ENCODE results near the gene TOP1. TPM values are rescaled to one million over a fixed set of nuclear protein-coding genes. Genes with fewer than 3 reads are reported as not detected.
A peak's percentile ranks its signal among the peaks of the same experiment; 100 is the strongest.
"Not testable (repeated sequence)": the region's sequence is repeated elsewhere in the genome, so short reads cannot be mapped to it uniquely, and the experiment has no call there.

Gene TOP1
- total RNA-seq, result 33.4 TPM

DNA sequence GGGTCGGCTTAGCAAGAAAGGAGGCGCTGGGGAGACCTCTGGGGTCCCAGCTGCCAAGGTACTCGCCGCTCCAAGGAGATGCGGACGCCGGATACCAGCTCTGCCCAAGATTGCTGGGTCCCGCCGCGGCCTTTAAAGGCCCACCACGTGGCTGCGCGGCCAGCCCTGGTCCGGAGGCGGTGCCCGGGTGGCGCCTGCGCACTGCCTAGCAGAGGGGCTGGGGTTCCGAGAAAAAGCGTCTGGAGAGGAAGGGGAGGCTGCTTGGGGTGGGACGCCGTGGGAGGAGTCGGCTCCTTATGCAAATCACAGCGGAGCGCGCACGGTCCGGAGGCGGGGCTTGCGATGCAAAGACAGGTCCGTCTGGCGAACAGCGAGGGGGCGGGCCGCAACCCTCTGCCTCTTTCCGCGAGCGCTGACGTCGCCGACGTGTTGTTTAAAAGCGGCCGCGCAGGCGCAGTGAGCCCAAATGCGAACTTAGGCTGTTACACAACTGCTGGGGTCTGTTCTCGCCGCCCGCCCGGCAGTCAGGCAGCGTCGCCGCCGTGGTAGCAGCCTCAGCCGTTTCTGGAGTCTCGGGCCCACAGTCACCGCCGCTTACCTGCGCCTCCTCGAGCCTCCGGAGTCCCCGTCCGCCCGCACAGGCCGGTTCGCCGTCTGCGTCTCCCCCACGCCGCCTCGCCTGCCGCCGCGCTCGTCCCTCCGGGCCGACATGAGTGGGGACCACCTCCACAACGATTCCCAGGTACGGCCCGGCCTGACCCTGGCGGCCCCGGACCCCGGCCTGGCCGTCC, at the start of gene TOP1:
Gene TOP1, plus strand, starts transcription at position 464 of the 791 bp plus-strand sequence. Its CDS starts 246 bp downstream, at position 710.
- DNase-seq, result peak; percentile 100

DNA sequence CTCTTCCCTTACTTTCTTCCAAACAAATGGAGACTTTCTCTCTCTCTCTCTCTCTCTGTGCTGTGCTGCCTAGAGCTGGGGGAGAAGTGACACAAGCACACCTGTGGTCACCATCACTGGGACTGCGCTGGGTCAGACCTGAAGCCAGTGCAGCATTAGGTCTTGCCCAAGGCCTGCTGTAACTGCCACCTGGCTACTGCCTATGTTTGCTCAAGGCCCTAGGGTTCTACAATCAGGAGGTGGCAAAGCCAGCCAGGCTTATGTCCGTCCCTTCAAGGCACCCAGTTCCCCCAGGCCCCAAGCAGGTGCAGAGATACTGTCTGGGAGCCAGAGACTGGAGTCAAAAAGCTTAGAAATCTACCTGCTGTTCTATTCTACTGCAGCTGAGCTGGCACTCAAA, 49.4 kb upstream of the TOP1 start:
- DNase-seq, result no peak

GRCh38 chr20:40980106-40980827, 48.4 kb upstream of the TOP1 start:
- DNase-seq, result no peak

DNA sequence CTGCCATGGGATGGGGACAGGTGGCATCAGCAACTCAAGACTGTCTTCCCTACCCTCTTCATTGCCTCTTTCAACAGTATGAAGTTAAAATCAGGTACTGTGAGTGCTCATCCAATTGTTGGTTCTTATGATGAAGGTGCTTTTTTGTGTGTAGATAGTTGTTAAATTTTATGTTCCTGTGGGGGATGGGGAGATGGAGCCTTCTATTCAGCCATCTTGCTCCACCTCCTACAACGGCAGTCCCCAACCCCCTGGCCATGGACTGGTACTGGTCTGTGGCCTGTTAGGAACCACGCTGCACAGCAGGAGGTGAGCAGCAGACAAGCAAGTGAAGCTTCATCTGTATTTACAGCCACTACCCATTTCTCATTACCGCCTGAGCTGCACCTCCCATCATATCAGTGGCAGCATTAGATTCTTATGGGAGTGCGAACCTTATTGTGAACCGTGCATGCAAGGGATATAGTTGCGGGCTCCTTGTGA, 47.8 kb upstream of the TOP1 start:
- no peak for DNase-seq

DNA sequence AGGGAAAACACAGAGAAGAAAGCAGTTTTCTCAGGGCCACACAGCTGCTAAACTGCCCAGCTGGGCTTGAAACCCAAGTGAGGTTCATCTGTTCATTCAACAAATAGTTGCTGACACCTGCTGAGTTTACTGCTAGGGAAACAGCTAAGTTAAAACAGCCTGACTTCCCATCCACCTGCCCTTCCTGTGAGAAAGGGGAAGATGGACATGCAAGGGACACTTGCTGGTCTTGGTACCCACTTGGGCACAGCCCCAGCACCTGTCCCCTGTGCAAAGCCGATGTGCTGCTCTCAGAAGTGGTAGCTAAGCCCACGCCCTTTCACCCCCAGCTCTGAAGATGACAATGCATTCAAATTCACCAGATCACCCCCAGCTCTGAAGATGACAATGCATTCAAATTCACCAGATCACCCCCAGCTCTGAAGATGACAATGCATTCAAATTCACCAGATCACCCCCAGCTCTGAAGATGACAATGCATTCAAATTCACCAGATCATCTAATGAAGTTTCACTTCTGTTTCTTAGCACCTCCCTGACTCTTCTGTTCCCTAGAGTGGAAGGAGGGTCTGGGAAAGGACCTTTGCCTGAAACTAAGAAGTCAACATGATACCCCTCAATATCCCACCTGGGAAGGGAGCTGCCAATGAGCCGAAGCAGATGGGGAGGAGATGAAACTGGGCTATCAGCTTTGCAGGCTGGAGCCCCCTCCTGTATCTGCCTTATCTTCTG, 46.0 kb upstream of the TOP1 start:
- no peak for DNase-seq

GRCh38 chr20:40983898-40984297, 44.7 kb upstream of the TOP1 start:
- DNase-seq, result no peak

DNA sequence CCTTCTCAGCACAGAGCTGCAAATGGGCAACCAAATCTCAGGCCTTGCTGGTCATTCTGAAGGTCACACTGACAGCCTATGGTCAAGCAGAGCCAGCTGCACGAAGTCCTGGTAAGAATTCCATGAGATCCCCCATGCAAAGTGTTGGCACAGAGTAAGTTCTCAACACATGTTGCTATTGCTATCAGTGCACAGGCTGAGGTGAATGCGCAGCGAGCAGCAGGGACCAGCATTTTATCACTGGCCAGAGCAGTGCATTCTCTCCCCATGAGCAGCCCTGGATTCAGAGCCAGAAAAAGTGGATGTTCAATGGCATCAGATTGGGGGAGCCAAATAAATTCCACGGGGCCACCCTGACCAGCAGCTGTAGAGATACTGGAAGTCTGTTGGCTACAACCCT, 44.1 kb upstream of the TOP1 start:
- DNase-seq, result no peak

DNA sequence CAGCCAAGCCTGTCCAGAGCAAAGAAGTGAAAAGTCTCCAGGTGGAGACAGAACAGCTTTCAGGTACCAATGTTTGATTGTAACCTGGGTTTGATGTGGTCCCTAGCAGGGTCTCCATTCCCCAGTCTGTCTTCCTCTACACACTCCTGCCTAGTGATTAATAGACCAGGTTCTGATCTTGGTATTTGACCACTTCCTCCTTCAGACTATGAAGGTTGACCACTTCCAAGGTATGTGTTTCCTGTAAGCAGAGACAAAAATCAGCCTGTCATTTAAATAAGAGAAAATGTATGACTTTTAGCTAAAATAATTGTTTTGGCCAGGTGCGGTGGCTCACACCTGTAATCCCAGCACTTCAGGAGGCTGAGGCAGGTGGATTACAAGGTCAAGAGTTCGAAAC, 41.8 kb upstream of the TOP1 start:
- no peak for DNase-seq

DNA sequence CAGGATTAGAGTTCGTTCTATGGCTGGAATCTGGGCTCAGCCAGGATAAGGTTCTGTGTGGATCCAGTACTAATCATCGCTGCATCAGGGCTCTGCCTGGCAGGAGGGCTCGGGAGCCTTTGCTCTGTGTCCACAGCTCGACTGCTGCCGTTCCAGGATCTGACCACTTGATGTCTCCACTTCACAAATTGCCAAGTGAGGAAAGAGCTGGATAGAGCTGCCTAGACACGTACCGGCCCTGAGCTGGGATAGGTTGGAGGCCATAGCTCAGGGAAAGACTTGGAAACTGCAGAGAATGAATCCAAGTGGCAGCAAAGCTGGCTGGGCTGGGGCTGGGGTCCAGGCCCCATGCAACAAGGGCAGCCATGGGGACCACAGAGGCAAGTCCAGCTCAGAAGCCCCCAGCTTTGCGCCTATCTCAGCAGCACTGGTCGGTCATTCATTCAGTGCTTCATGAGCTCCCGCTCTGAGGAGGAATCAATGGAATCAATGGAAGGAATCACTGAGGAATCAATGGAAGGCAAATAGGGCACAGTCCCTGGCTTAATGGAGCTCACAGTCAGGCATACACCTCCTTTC, 38.0 kb upstream of the TOP1 start:
- peak; percentile 71 for DNase-seq

DNA sequence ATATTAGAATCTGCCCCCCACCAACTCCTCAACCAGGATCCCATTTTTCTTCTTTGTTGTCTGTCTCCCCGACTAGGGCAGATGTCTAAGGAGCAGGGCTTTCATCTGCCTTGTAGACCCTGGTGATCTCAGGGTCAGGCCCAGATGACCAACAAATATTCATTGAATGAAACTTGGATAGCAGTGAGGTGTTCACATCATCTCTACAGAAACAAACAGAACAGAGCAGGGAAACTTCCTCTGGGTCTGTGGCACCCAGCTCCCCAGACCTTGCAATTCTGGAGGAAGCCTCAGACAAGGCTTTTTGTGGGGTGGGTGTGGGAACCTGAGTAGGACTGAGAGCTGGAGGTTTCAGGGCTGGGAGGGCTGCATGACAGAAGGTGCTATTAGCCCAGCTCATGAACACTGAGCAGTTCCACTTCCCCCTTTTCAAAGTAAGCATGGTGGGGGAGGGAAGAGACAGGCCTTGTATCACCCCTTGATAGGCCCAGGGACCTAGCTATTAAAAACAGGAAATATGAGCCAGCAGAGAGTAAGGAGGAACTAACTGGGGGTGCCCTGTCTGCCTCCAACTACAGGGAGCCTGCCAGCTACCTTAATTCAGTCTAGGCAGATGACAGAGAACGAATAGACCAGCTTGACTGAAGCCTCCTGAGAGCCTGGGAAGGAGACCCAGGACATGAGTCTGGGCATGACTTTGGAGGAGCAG, 37.3 kb upstream of the TOP1 start:
- no peak for DNase-seq

DNA sequence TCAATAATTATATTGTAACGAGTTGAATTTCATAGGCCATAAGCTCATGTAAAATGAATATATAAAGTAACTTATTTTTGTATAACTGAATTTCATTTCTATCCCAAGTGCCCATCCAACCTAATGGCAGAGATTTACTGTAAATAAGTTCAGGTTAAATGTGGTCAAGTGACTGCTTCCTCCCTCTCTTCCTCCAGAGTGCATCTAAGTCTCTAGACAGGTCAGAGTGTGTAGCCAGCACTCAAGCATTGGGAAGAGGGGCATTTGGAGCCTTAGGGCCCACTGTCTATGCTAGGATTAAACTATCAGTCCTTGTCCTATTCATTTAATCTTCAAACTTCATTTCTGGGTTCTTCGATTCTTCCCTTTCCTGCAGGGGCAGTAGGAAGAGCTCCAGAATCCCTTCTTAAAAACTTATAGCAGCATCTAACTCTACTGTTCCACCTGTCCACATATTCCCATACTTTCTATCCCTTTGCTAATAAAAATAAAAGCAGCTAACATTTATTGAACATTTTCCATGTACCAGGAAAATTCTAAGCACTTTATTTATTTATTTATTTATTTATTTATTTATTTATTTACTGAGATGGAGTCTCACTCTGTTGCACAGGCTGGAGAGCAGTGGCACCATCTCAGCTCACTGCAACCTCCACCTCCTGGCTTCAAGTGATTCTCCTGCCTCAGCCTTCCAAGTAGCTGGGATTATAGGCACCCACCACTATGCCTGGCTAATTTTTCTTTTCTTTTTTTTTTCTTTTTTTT, 36.1 kb upstream of the TOP1 start:
- no peak for DNase-seq

DNA sequence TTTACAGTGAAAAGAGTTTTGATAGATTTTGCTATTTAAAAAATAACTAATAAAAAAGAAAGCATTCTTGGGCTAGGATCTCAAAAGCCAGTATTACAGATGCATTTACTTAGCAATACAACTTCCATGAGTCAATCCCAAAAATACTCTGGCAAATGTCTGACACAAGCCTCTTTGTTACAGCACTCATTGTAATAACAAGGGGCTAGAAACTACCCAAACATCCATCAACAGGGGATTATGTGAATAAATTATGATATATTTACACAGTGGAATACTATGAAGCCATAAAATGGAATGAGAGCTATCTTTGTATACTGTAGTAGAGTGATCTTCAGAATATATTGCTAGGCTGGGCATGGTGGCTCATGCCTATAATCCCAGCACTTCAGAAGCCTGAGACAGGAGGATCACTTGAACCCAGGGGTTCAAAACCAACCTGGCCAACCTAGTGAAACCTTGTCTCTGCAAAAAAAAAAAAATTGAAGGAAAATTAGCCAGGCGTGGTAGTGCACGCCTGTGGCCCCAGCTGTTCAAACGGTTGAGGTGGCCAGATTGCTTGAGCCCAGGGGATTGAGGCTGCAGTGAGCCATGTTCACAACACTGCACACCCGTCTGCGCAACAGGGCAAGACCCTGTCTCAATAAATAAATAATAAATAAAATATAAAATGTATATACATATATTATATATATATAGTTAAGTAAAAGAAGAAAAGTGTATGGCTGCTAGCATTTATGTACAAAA, 34.7 kb upstream of the TOP1 start:
- no peak for DNase-seq

- DNase-seq, result no peak
Measured at GRCh38 chr20:40996326-40996725, 32.3 kb upstream of the TOP1 start.

DNA sequence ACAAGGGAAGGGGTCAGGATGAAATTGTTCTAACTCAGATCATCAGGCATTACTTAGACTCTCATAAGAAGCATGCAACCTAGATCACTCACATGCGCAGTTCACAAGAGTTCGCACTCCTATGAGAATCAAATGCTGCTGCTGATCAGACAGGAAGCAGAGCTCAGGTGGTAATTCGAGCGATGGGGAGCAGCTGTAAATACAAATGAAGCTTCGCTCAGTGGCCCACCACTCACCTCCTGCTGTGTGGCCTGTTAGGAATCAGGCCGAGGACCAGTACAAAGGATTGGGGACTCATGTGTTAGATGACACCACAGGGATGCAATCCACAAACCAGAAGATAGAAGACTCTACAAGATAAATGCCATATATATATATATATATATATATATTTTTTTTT, 31.5 kb upstream of the TOP1 start:
- no peak for DNase-seq

DNA sequence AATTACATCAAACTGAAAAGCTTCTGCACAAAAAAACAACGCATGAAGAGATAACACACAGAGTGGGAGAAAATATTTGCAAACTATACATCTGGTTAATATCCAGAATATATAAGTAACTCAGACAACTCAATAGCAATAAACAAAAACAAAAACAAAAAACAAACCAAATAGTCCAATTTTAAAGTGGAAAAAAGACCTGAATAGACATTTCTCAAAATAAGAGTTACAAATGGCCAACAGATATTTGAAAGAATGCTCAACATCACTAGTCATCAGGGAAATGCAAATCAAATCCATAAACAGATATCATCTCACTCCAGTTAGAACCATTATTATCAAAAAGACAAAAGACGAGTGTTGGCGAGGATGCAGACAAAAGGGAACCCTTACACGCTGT, 28.8 kb upstream of the TOP1 start:
- DNase-seq, result no peak

DNA sequence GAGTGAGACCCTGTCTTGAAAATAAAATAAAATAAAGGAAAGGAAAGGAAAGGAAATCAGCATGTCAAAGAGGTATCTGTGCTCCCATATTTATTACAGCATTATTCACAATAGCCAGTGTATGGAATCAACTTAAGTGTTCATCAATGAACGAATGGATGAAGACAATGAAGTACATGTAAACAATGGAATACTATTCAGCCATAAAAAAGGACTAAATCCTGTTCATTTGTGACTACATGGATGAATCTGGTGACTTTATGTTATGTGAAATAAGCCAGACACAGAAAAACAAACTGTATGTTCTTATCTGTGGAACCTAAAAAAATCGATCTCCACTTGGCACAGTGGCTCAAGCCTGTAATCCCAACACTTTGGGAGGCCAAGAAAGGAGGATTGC, 28.0 kb upstream of the TOP1 start:
- no peak for DNase-seq

DNA sequence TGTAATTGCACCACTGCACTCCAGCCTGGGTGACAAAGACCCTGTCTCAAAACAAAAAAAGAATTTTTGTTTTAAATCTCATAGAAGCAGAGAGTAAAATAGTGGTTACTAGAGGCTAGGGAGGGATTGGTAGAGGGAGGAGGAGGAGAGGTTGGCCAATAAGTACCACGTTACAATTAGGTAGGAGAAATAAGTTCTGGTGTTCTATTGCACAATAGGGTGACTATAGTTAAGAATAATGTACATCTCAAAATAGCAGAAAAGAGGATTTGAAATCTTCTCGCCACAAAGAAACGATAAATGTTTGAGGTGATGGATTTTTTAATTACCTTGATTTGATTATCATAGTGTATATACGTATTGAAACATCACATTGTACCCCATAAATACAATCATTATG, 27.1 kb upstream of the TOP1 start:
- DNase-seq, result no peak

DNA sequence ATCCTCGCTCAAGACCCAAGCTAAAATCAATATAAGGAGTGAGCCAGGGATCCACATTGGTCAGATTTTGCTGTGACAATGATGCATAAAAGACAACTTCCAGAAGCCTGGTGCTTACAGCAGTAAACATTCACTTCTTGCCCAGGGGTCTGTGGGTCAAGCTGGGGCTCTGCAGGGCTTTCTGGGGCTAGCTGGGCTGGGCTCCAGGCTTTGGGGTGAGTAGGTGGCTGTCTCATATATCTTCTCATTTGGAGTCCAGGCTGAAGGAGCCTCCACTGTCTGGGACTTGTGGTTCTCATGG, 25.8 kb upstream of the TOP1 start:
- no peak for DNase-seq

DNA sequence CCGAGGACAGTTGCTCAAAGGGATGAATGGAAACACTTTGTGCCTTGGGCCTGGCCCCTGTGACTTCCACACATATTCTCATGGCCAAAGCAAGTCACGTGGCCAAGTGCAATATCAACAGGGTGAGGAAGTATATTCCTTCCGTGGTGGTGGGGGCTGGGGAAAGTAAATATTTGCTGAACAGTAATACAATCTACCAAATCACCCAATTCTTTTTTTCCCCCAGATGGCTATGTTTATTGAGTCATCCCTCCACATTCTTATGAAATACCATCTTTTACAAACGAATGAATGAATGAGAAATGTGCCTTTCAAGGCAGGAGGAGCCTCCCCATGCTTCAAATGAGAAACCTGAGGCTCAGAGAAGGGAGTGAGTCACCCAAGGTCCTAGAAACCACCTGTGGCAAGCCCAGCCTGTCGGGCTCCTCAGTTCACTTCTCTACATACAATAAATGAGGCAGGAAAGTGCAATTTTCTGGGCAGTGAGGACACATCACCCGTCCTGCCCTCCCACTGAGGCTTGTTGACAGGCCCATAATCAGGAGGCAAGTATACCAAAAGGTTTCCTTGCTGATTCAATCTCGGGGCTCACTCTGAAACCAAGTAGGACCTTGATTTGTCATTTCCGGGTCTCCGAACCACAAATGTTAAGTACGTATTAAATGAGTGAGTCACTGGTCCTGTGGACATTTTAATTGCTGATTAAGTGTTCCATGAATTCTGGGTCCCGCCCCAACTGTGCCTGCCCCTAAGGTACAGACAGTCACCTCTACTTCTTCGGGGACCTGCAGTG, 25.3 kb upstream of the TOP1 start:
- no peak for DNase-seq

- not testable (repeated sequence) for DNase-seq
Measured at GRCh38 chr20:41003936-41004294, 24.7 kb upstream of the TOP1 start.

Data from skin of body (tissue), 2 donors.